Mesenchymal stem cell (in vitro differentiated cells and primary cell): ENCODE measurements around the gene PLCB1.
A peak's percentile ranks its signal among the peaks of the same experiment; 100 is the strongest.

Source experiments
- DNase-seq: peaks from one replicate; pipeline ENCODE4 v3.0.0-alpha.2; 2013
- H2AFZ ChIP-seq: one replicate; pipeline ENCODE4 v1.6.1; 2013; ENCODE audit warnings: low read depth, mild to moderate bottlenecking, control low read depth, inconsistent platforms, low read length, moderate library complexity
- H2AK5ac ChIP-seq: 2 replicates; pipeline ENCODE4 v1.6.1; 2013; ENCODE audit warnings: low read length, moderate library complexity, mild to moderate bottlenecking, inconsistent platforms; ENCODE audit not compliant: severe bottlenecking
- H2BK120ac ChIP-seq: one replicate; pipeline ENCODE4 v1.6.1; 2013; ENCODE audit warnings: low read depth, mild to moderate bottlenecking, inconsistent platforms, low read length, moderate library complexity
- H2BK12ac ChIP-seq, 2 experiments: one replicate each; pipeline ENCODE4 v1.6.1; 2013; ENCODE audit warnings: inconsistent platforms in 2 of 2, low read length in 2 of 2, mild to moderate bottlenecking in 2 of 2, moderate library complexity in 2 of 2, control low read depth in 1 of 2
- H2BK15ac ChIP-seq: one replicate; pipeline ENCODE4 v1.6.1; 2013; ENCODE audit warnings: mild to moderate bottlenecking, low read depth, inconsistent platforms; ENCODE audit not compliant: poor library complexity, severe bottlenecking
- H2BK5ac ChIP-seq: 2 replicates; pipeline ENCODE4 v1.6.1; 2013; ENCODE audit warnings: low read depth, mild to moderate bottlenecking, low read length, control low read depth, inconsistent platforms; ENCODE audit not compliant: poor library complexity, severe bottlenecking
- H3K14ac ChIP-seq, 2 experiments: one replicate each; pipeline ENCODE4 v1.6.1; 2013; ENCODE audit warnings: inconsistent platforms in 2 of 2, low read length in 2 of 2, control low read depth in 1 of 2, mild to moderate bottlenecking in 1 of 2, moderate library complexity in 1 of 2
- H3K18ac ChIP-seq, 2 experiments: one replicate each; pipeline ENCODE4 v1.6.1; 2013; ENCODE audit warnings: inconsistent platforms in 2 of 2, low read length in 2 of 2, control low read depth in 1 of 2, low read depth in 1 of 2, mild to moderate bottlenecking in 1 of 2
- H3K23ac ChIP-seq, 2 experiments: one replicate each; pipeline ENCODE4 v1.6.1; 2013; ENCODE audit warnings: inconsistent platforms in 2 of 2, low read length in 2 of 2, mild to moderate bottlenecking in 2 of 2, moderate library complexity in 2 of 2, control low read depth in 1 of 2
- H3K27ac ChIP-seq: 2 replicates; pipeline ENCODE4 v1.5.1; 2013; ENCODE audit warnings: mild to moderate bottlenecking, moderate library complexity, low read length, control low read depth, inconsistent platforms; ENCODE audit not compliant: poor library complexity, severe bottlenecking
- H3K27me3 ChIP-seq, 2 experiments: 2 replicates each; pipeline versions ENCODE4 v1.6.1 to v1.7.0; 2013; ENCODE audit warnings: low read length in 2 of 2, mild to moderate bottlenecking in 2 of 2, moderate library complexity in 2 of 2, control low read depth in 1 of 2, inconsistent platforms in 1 of 2; ENCODE audit not compliant: control insufficient read depth in 1 of 2, insufficient read depth in 1 of 2
- H3K36me3 ChIP-seq, 2 experiments: 2 replicates each; pipeline versions ENCODE4 v1.6.1 to v1.7.0; 2013; ENCODE audit warnings: low read length in 2 of 2, control low read depth in 1 of 2, inconsistent platforms in 1 of 2, low read depth in 1 of 2, mild to moderate bottlenecking in 1 of 2; ENCODE audit not compliant: insufficient read depth in 2 of 2, control insufficient read depth in 1 of 2
- H3K4ac ChIP-seq, 2 experiments: one replicate each; pipeline ENCODE4 v1.6.1; 2013; ENCODE audit warnings: inconsistent platforms in 2 of 2, low read length in 2 of 2, mild to moderate bottlenecking in 2 of 2, moderate library complexity in 2 of 2, control low read depth in 1 of 2, low read depth in 1 of 2
- H3K4me1 ChIP-seq: 2 replicates; pipeline ENCODE4 v1.6.1; 2013; ENCODE audit warnings: low read depth, low read length, control low read depth; ENCODE audit not compliant: control insufficient read depth, insufficient read depth
- H3K4me2 ChIP-seq: 2 replicates; pipeline ENCODE4 v1.6.1; 2013; ENCODE audit warnings: low read length, mild to moderate bottlenecking, inconsistent platforms; ENCODE audit not compliant: poor library complexity, severe bottlenecking
- H3K4me3 ChIP-seq, 2 experiments: 2 replicates each; pipeline versions ENCODE4 v1.5.1 to v1.7.0; 2013; ENCODE audit warnings: low read length in 2 of 2, mild to moderate bottlenecking in 2 of 2, control low read depth in 1 of 2, low read depth in 1 of 2; ENCODE audit not compliant: insufficient read depth in 1 of 2
- H3K79me1 ChIP-seq: replicated peaks from 2 replicates; pipeline ENCODE4 v1.6.1; 2013; ENCODE audit warnings: mild to moderate bottlenecking, control low read depth, low read length, inconsistent platforms; ENCODE audit not compliant: poor library complexity, severe bottlenecking
- H3K9ac ChIP-seq: 2 replicates; pipeline ENCODE4 v1.7.0; 2013; ENCODE audit warnings: mild to moderate bottlenecking, low read length, moderate library complexity
- H3K9me3 ChIP-seq: 2 replicates; pipeline ENCODE4 v1.7.0; 2013; ENCODE audit warnings: mild to moderate bottlenecking, low read length; ENCODE audit not compliant: control insufficient read depth
- H4K8ac ChIP-seq: one replicate; pipeline ENCODE4 v1.6.1; 2013; ENCODE audit warnings: inconsistent platforms, mild to moderate bottlenecking, low read length, moderate library complexity
- H4K91ac ChIP-seq: one replicate; pipeline ENCODE4 v1.6.1; 2013; ENCODE audit warnings: mild to moderate bottlenecking, low read length, inconsistent platforms
- WGBS: methylation state at CpG from one replicate; pipeline ENCODE4 v1.1.7; 2013; ENCODE audit warnings: mixed read lengths; 5-methylcytosine and 5-hydroxymethylcytosine counted together

Gene PLCB1

DNA sequence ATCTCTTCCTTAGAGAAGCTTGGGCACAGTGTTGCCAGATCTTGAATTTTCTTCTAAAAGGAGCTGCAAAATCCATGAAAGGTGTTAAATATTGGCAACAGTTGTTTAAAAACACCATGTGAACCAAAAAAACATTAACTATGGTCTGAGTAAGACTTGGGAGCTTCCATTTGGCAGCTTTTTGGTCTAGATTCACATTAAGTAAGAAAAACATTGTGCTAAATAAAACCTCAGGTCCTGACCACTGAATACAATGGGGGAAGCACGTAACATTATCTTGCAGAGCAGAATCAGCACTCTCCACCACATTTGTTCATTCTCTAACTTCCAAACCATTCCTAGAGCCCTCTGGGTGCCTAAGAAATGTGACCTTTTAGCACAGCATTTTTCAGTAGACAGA lies 499.2 kb downstream of the PLCB1 start:
- no peak overlapping the region for H3K23ac ChIP-seq
- H2BK120ac ChIP-seq = no peak overlapping the region
- H3K14ac ChIP-seq = no peak overlapping the region
- H3K4me3 ChIP-seq = no peak overlapping the region
- no peak overlapping the region for H4K8ac ChIP-seq
- no peaks in the 10 kb centered on the region for H3K79me1 ChIP-seq
- peak overlapping the region; percentile 88 for H2AK5ac ChIP-seq
- no peaks in the 10 kb centered on the region for H3K9me3 ChIP-seq
- 94% methylated on average over 1 of the region's 1 CpG for WGBS
- no peak overlapping the region for H2BK15ac ChIP-seq
- H3K18ac ChIP-seq = no peak overlapping the region
- no peak overlapping the region for H3K9ac ChIP-seq
- H3K4me2 ChIP-seq = no peak overlapping the region
- no peak overlapping the region for H2BK12ac ChIP-seq
- H3K4ac ChIP-seq = no peak overlapping the region
- no peaks in the 10 kb centered on the region for H3K36me3 ChIP-seq
- H4K91ac ChIP-seq = no peak overlapping the region
- DNase-seq = no peak
- no peak overlapping the region for H2BK5ac ChIP-seq
- H2AFZ ChIP-seq = no peak overlapping the region
- no peaks in the 10 kb centered on the region for H3K27me3 ChIP-seq
- peaks cover 5% of the 10 kb centered on the region for H3K4me1 ChIP-seq
- H3K27ac ChIP-seq = no peak overlapping the region

GRCh38 chr20:8633366-8633765 lies 501.3 kb downstream of the PLCB1 start:
- Histone ChIP-seq H3K4me3 (no peak overlapping the region), H3K14ac (no peak overlapping the region), H3K23ac (no peak overlapping the region), H3K9ac (no peak overlapping the region), H4K8ac (no peak overlapping the region), H2BK5ac (no peak overlapping the region), H2AK5ac (no peak overlapping the region), H3K79me1 (no peaks in the 10 kb centered on the region), H2BK120ac (no peak overlapping the region), H3K9me3 (no peaks in the 10 kb centered on the region), H3K27ac (peak overlapping the region; percentile 61), H3K4me2 (no peak overlapping the region), H3K36me3 (no peaks in the 10 kb centered on the region), H4K91ac (no peak overlapping the region), H3K4ac (no peak overlapping the region), H3K18ac (no peak overlapping the region), H2BK15ac (no peak overlapping the region), H3K4me1 (peaks cover 3% of the 10 kb centered on the region), H2BK12ac (no peak overlapping the region), H3K27me3 (no peaks in the 10 kb centered on the region), H2AFZ (no peak overlapping the region)
- no peak for DNase-seq
- 74% methylated on average over 1 of the region's 1 CpG for WGBS

- over 99% methylated on average over 4 of the region's 4 CpGs for WGBS
- no peak overlapping the region for H2BK5ac ChIP-seq
- H3K27ac ChIP-seq = no peak overlapping the region
- H3K4me1 ChIP-seq = peaks cover 3% of the 10 kb centered on the region
- H2BK120ac ChIP-seq = no peak overlapping the region
- H2AK5ac ChIP-seq = peak overlapping the region; percentile 26
- H4K8ac ChIP-seq = no peak overlapping the region
- H3K36me3 ChIP-seq = no peaks in the 10 kb centered on the region
- no peak overlapping the region for H2BK15ac ChIP-seq
- H3K9ac ChIP-seq = no peak overlapping the region
- H3K23ac ChIP-seq = no peak overlapping the region
- no peak overlapping the region for H4K91ac ChIP-seq
- no peak overlapping the region for H3K4me3 ChIP-seq
- no peaks in the 10 kb centered on the region for H3K79me1 ChIP-seq
- H2BK12ac ChIP-seq = no peak overlapping the region
- no peaks in the 10 kb centered on the region for H3K27me3 ChIP-seq
- H3K14ac ChIP-seq = no peak overlapping the region
- no peak overlapping the region for H2AFZ ChIP-seq
- no peaks in the 10 kb centered on the region for H3K9me3 ChIP-seq
- H3K4ac ChIP-seq = no peak overlapping the region
- H3K4me2 ChIP-seq = no peak overlapping the region
- H3K18ac ChIP-seq = no peak overlapping the region
- no peak for DNase-seq
These were observed 503.0 kb downstream of the PLCB1 start for GRCh38 chr20:8635048-8635572.

DNA sequence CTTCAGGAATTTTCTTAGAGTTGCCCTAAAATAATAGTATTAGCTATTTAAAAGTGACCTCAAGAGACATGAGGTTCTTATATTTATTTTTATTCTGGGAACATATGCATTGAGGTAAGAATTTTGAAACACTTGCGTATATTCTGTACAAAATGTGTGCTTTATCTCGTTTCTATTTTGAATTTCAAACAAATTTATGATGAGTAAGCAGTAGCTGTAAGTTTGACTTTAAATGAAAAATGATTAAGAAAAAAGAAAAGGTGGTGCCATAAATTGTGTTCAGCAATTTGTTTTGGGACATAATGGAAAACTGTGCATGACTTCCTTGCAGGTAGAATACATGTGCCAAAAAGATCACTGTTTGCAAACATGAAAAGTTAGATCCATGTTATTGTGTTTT lies 503.8 kb downstream of the PLCB1 start:
- Histone ChIP-seq H2AFZ (no peak overlapping the region), H2BK5ac (no peak overlapping the region), H3K4ac (no peak overlapping the region), H3K36me3 (no peaks in the 10 kb centered on the region), H3K4me3 (no peak overlapping the region), H3K27me3 (no peaks in the 10 kb centered on the region), H3K14ac (no peak overlapping the region), H2BK120ac (no peak overlapping the region), H3K18ac (no peak overlapping the region), H3K4me1 (peaks cover 3% of the 10 kb centered on the region), H3K79me1 (no peaks in the 10 kb centered on the region), H3K9me3 (no peaks in the 10 kb centered on the region), H4K8ac (no peak overlapping the region), H4K91ac (no peak overlapping the region), H2BK15ac (no peak overlapping the region), H2AK5ac (no peak overlapping the region), H3K9ac (no peak overlapping the region), H3K4me2 (no peak overlapping the region), H3K23ac (no peak overlapping the region), H2BK12ac (no peak overlapping the region), H3K27ac (no peak overlapping the region)
- 96% methylated on average over 2 of the region's 2 CpGs for WGBS
- no peak for DNase-seq
